HG03575 (cell line): ENCODE data around the gene TEX19.
"Not testable (repeated sequence)": the region's sequence is repeated elsewhere in the genome, so short reads cannot be mapped to it uniquely, and the experiment has no call there.

Source experiments
- ATAC-seq: cut with Tn5 transposase; IDR thresholded peaks from one replicate; pipeline ENCODE4 v1.9.1; 2021; ENCODE audit not compliant: unreplicated experiment, insufficient number of reproducible peaks, low FRiP score; ENCODE audit errors: extremely low read depth

TEX19 gene

DNA sequence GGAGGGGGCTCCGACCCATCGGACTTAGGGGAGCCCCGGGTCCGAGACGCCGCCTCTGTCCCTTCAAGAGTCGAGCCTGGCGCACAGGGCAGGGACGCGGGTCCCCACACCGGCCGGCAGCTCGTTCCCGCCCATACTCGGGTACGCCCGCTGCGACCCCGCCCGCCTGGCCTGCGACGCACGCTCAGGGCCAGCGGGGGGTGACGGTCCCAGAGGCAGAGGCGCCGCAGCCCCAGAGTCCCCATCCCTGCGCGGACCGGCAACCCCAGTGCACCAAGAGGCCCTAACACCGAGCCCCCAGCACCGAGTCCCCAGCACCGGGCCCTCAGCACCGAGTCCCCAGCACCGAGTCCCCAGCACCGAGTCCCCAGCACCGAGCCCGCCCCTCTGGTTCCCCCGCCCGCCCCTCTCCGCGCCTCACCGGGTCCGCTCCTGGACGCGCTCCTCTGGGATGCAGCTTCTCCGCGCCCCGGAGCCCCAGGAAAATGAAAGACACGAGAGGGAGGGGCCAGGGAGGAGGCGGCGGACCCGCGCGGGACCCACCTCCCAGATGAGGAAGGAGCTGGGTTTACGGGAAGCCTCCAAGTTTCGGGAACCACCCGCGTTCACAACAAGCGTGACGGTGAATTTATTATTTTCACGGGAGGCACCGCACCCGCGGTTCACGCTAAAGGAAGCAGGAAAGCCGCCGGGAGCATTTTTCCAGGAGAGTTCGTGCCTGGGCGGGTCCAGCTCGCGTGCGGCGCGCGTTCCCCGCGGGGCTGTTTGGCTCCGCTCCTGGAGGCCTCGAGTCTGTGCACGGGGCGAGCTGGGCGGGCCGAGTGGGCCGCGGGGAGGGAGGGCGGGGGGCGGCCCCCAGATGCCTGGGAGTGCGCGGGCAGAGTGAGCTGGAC, 25.5 kb upstream of the TEX19 start, which contains the start of gene SECTM1:
SECTM1 (minus strand) TSS at position 488 of the 893 bp plus-strand sequence. CDS start 6,526 bp downstream, outside the sequence.
- ATAC-seq: no peak

DNA sequence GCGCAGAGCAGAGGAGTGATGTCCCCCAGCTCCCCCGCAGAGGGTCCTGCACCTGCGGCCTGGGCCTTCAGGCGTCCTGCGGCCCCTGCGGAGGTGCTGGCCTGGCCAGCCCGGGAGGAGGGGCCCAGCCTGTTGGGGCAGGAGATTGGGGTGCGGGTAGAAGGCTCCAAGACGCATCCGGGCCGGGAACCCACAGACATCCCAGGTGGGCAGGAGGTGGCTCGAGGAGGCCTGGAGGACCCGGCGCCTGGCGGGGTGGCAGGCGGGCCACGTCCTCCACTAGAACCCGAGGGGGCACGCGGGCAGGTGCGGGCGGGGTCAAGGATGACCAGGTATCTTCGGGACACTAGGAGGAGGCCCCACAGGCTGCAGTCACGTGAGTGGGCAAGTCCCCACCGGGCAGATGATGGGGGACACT, 24.8 kb upstream of the TEX19 start:
- no peak for ATAC-seq

DNA sequence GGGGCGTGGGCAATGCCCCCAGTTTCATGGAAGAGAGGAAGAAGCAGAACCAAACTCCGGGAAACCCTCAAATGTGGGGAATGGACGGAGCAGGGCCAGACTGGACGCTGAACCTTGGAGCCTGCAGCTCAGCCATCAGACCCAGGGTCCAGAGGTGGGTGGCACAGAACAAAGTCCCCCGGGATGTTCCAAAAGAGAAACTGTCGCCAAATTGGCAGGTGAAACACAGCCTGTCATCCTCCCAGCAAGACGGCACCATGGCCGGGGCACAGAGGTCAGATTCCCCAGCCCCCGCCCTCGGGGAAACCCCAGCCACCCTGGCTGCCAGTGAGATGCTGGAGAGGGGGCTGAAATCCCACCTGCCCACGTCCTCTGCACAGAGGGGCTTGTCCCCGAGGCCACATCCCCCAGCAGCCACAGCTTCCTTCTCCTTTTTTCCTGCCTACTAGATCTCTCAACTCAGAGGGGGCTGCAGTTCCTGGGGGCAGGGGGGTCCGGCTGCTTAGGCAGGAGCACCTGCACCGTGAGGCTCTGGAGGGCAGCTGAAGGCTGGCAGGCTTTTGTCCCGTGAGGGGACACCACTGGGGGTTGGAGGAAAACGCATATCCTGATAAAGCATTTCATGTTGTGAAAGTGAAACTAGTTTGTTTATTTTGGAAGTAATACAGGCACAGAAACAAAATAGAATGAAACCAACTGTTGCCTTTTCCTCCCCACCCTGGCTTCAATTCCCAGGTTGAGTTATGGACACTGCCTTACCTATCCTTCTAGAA, 24.2 kb upstream of the TEX19 start:
- ATAC-seq: no peak

DNA sequence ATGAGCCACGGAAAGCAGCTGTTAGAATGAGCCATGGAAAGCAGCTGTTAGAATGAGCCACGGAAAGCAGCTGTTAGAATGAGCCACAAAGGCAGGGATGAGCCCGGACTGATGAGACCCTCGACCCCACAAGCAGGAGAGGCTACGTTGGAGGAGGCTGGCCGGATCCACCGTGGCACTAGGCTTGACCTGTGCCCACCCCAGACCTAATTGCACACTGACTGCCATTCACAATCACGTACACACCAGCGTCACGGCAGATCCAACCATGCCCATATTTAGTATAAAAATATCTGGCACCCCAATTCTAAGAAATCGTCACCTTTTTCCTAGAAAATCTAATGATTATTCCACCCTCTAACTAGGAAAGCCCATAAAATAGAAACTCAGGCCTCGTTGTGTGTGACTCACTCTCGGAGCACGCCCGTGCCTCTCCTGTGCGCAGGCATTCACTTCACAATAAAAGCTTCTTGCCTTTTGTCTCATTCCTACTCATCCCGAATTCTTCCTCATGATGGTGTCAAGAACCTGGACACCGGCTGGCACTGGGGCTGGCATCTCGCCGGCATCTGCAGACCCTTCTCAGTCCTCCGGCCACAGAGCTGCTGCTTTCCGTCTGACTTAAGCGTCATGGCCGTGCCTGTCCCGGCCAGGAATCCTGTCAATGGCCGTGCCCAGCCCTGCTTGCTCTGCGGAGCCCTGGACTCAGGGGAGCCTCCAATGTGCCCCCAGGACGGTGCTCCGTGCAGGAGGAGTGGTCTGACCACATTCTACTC, 20.0 kb upstream of the TEX19 start:
- no peak for ATAC-seq

DNA sequence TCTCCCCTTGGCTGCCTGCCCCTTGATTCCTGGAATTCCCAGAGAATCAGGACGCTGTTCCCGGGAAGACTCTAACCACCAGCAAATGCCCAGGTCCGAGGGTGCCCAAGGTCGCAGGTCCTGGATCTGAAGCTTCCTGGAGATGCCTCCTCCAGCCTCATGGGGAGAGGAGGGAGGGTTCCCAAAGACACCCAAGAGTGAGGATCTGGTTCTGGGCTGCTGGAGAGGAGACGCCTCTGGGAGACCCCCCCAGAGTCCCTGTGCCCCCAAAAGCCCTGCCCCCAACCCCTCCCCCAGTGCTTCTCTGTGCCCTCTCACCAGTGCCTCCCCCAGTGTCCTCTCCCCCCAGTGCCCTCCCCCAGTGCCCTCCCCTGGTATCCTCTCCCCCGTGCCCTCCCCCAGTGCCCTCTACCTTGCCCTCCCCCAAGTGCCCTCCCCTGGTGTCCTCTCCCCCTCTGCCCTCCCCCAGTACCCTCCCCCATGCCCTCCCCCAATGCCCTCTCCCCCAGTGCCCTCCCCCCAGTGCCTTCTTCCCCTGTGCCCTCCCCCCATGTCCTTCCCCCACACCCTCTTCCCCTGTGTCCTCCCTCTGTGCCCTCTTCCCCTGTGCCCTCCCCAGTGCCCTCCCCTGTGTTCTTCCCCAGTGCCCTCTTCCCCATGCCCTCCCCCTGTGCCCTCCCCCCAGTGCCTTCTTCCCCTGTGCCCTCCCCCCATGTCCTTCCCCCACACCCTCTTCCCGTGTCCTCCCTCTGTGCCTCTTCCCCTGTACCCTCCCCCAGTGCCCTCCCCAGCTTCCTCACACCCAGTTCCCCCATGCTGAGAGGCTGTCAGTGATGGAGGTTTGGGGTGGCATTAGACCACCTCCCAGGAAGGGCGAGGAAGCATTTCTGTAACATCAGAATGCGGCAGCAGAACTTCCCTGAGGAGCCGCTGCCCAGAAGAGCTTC, 19.1 kb upstream of the TEX19 start:
- no peak for ATAC-seq

DNA sequence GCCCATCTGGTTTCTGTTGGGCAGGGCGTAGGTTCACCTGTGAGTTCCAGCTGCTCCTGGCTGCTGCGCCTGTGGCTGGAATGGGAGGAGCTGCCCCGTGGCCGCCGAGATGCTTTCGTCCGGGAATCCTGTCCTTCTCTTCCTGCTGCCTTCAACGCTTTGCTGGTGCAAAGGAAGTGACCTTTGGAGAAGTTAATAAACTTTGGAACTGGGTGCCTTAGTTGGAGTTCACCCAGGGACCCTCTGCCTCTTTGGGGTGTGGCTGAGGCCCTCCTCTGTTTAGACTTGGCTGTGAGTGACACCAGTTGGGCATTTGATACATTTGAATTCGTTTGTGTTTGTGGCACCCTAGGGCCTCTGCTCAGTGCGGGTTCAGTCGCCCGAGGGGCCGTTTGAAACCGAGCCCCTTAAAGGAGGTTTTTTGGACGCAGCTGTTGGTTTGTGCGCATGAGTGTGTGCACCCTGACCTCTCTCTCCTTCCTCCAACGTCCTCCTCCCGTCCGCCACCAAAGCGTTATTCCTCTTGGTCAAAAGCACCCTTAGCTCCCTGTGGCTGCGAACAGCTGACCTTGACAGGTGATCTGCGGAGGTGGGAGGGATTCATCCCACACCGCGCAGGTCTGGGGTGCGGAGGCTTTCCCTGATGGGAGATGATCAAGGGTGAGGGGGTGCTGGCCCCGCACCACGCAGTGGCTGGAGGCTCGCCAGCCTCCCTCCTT, 16.5 kb upstream of the TEX19 start:
- no peak for ATAC-seq

DNA sequence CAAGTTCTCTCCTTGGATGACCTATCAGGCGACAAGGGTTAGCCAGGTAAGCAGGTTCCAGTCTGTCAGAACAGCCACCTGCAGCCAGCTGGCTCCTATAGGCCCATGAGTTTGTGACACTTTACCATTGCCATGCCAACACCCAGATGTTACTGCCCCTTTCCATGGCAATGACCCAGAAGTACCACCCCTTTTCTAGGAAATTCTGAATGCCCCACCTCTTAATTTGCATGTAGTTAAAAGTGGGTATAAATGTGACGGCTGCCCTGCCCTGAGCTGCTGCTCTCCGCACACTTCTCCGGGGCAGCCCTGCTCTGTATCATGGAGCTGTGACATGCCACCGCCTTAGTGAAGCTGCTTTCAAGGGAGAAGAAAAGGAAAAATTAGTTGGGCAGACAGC, 15.5 kb upstream of the TEX19 start:
- no peak for ATAC-seq

DNA sequence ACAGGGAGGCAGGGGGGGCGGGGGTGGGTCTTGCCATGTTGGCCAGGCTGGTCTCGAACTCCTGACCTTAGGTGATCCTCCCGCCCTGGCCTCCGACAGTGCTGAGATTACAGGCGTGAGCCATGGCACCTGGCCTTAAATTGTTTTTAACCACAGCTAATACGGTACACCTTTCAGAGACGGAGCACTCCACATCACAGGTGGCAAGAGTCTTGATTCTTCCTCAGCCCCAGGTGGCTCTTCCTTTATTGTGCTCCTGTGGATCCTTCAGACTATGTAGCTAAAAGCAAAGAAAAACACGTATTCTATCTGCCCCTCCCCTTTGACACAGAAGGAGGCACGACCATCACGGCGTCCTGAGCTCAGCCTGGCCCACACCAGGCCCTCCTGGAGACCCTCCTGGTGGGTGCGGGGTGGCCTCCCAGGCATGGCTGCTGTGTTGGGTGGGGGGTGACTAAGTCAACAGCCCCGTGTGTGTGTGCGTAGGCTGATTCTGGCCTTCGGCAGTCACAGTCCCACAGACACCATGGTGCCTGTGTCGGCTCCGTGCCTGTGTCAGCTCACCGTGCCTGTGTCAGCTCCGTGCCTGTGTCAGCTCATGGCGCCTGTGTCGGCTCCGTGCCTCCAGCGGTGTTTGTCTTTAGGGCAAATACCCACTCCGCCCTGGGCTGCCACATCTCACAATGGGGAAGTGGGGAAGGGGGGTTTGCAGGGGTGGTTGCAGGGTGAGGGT, 14.7 kb upstream of the TEX19 start:
- ATAC-seq: no peak

DNA sequence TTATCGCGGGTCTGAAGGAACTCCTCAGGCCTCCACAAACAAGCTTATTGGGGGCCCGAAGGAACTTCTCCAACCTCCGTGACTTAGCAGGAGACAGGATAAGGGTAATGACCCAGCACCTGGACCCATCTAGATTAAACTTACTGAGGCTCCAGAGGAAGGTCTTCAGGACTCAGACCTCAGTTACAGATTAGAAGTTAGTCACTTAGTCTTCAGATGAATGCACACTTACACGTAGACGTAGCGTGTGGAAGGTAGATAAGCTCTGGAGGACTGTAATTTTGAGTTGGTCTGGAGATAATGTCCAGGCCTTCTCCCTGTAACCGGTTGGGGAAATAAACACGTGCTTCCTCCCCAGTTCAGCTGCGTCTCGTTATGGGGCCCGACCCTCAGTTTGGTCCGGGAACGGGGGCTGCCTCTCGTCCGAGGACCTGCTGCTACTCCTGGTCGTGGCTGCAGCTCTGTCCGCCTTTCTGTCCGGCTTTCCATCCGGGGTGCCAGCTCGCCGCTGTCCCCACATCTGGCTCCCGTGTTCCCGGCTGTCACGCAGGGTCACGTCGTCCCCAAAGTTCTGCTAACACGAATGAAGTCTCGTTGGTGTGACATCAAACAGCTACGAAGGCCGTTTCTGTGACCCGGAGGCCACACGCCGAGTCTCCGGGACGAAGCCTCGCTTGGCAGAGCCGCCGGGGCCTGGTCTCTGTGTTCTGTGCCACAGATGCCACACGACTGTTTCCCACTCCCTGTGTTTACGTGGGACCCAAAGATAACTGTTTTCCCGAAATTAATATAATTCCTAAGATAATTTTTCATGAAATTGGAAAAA, 13.7 kb upstream of the TEX19 start:
- no peak for ATAC-seq

DNA sequence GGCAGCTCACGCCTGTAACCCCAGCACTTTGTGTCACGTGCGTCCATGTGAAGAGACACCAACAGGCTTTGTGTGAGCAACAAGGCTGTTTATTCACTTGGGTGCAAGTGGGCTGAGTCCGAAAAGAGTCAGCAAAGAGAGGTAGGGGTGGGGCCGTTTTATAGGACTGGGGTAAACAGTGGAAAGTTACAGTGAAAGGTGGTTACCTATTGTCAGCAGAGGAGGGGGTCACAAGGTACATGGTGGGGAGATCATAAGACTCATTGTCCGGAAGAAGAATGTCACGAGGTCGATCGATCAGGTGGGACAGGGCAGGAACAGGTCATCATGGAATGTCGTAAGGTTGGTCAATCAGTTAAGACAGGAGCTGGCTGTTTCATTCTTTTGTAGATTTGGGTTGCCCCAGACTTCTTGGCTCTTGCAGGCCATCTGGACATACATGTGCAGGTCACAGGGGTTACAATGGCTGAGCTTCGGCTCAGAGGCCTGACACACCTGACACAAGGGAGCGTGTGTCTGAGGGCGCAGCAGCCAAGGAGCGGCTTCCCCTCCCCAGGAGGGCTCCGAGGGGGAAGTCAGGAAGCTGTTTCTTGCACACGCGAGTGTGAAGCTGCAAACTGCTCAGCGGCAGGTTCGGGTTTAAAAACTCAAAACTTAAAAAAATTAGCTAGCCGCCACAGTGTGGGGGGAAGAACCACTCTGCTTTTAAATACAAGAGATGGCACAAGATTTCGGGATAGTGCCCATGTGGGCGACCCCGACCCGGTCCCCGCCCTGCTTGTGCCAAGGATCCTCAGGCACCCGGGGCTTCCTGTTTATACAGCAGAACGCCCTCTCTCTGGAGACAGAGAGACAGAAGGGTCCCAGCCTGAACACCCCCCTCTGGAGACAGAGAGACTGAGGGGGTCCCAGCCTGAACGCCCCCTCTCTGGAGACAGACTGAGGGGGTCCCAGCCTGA, 12.4 kb upstream of the TEX19 start:
- ATAC-seq: no peak

DNA sequence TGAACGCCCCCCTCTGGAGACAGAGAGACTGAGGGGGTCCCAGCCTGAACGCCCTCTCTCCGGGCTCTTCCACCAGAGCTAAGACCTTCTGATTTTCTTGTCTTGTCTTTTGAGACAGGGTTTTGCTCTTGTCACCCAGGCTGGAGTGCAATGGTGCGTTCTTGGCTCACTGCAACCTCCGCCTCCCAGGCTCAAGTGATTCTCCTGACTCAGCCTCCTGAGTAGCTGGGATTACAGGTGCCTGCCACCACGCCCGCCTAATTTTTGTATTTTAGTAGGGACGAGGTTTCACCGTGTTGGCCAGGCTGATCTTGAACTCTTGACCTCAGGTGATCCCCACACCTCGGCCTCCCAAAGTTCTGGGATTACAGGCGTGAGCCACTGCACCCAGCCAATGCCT, 11.1 kb upstream of the TEX19 start:
- ATAC-seq: not testable (repeated sequence)

DNA sequence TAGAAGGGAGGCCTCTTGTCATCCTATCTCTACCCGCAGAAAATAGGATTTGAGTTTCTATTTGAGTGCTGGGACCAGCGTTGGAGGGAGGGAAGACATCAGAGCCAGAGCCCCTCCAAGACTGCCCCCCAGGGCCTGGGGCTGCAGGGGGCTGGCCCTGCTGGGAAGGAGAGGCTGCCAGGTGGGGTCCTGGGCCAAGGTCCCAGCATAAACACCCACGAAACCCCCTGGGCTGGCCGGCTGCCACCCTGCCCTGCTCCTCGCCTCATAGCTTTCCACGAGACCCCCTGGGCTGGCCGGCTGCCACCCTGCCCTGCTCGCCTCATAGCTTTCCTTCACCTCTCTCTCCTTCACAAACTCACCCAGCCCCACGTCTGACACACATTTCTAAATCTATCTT, 10.6 kb upstream of the TEX19 start:
- no peak for ATAC-seq

DNA sequence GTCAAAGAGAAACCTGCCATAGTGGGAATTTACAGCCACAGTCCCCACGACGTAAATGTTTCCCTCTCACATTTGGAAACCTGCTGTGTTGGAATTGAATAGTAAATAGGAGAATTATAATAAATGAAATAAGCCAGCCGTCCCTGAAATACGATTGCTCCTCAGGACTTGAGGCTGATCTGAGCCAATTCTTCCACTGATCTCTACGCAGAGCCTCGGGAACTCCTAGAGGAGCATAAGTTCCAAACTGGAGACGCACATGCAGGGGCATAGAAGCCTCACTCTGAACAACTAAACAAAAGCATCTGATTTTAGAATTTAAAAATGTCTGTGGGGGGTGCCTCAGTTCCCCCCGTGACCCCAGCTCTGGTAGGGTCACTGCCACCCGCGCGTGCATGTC, 10.2 kb upstream of the TEX19 start:
- no peak for ATAC-seq

DNA sequence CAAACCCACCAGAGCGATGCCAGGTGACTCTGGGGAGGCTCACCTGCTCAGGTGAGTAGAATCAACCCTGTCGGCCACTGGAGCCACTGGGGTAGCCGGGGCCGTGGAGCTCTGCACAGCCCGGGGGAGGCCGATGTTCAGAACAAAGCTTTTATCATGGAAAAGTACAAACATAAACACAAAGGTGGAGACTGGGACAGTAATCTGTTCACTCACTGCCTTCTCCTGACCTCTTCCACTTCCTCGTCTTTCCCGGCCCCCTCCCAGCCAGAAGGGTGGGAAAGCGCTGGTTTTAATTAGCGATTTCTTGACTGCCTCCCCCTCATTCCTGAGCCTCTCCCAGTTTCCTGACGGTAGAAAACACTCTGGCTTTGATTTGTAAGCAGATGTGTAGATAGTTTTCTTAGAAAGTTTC, 9.8 kb upstream of the TEX19 start:
- ATAC-seq: no peak
